BLaER1 treated with 17β-estradiol and CSF1 and Interleukin-3, amounts not matched to agents 10 nM and 100 nM (cell line): ENCODE data around the gene THEMIS.

Experiments
- H3K27ac ChIP-seq, 11 experiments: shearing (Covaris generic); formaldehyde crosslinking; 2 replicates each; pipeline ENCODE4 v1.8.1; 2022
- H3K27me3 ChIP-seq, 11 experiments: shearing (Covaris generic); formaldehyde crosslinking; 2 replicates each; pipeline ENCODE4 v1.8.1; 2022
- H3K36me3 ChIP-seq, 11 experiments: shearing (Covaris generic); formaldehyde crosslinking; 2 replicates each; pipeline ENCODE4 v1.8.1; 2022
- H3K4me1 ChIP-seq, 10 experiments: shearing (Covaris generic); formaldehyde crosslinking; 2 replicates each; pipeline ENCODE4 v1.8.1; 2022
- H3K4me2 ChIP-seq, 11 experiments: shearing (Covaris generic); formaldehyde crosslinking; 2 replicates each; pipeline ENCODE4 v1.8.1; 2022
- H3K4me3 ChIP-seq, 10 experiments: shearing (Covaris generic); formaldehyde crosslinking; 2 replicates each; pipeline ENCODE4 v1.8.1; 2022
- H3K9ac ChIP-seq, 11 experiments: shearing (Covaris generic); formaldehyde crosslinking; 2 replicates each; pipeline ENCODE4 v1.8.1; 2022
- H3K9me3 ChIP-seq, 11 experiments: shearing (Covaris generic); formaldehyde crosslinking; replicated peaks in 1 of 11; 2 replicates each; pipeline ENCODE4 v1.8.1; 2022
- H4K20me1 ChIP-seq, 11 experiments: shearing (Covaris generic); formaldehyde crosslinking; 2 replicates each; pipeline ENCODE4 v1.8.1; 2022
- Cebpa-rat ChIP-seq, 11 experiments: shearing (Covaris generic); IDR thresholded peaks; 2 replicates each; pipeline ENCODE4 v1.8.1; 2022

THEMIS gene

GRCh38 chr6:127857051-127857637 is 43.7 kb downstream of the THEMIS start:
- no peaks in the 10 kb centered on the region for H3K36me3 ChIP-seq
- no peaks in the 10 kb centered on the region for H3K27me3 ChIP-seq
- no peak overlapping the region for H3K27ac ChIP-seq
- TF ChIP-seq Cebpa-rat (IDR thresholded peaks at IDR 0.05): no peak
- no peak overlapping the region for H3K4me3 ChIP-seq
- peaks cover 0 to 5% (median 0%) of the 10 kb centered on the region in 10 experiments; a peak in 1 of 20 replicates for H3K4me1 ChIP-seq
- no peaks in the 10 kb centered on the region for H3K9me3 ChIP-seq
- H4K20me1 ChIP-seq: no peaks in the 10 kb centered on the region
- H3K4me2 ChIP-seq: peak overlapping the region in 1 of 11 experiments; percentile 24; a peak in 1 of 22 replicates
- H3K9ac ChIP-seq: no peak overlapping the region

- peaks cover 0 to 5% (median 0%) of the 10 kb centered on the region in 10 experiments; a peak in 1 of 20 replicates for H3K4me1 ChIP-seq
- H3K27me3 ChIP-seq: no peaks in the 10 kb centered on the region
- TF ChIP-seq Cebpa-rat (IDR thresholded peaks at IDR 0.05): no peak
- no peaks in the 10 kb centered on the region for H4K20me1 ChIP-seq
- H3K9me3 ChIP-seq: no peaks in the 10 kb centered on the region
- no peak overlapping the region for H3K4me3 ChIP-seq
- H3K9ac ChIP-seq: no peak overlapping the region
- no peak overlapping the region for H3K27ac ChIP-seq
- H3K36me3 ChIP-seq: no peaks in the 10 kb centered on the region
- H3K4me2 ChIP-seq: no peak overlapping the region
Observed at GRCh38 chr6:127855542-127856159, 45.2 kb downstream of the THEMIS start.

GRCh38 chr6:127854009-127854408 is 46.8 kb downstream of the THEMIS start:
- no peaks in the 10 kb centered on the region for H3K27me3 ChIP-seq
- H3K36me3 ChIP-seq: no peaks in the 10 kb centered on the region
- H3K4me3 ChIP-seq: no peak overlapping the region
- peaks cover 0 to 5% (median 0%) of the 10 kb centered on the region in 10 experiments; a peak in 1 of 20 replicates for H3K4me1 ChIP-seq
- no peak overlapping the region for H3K9ac ChIP-seq
- H4K20me1 ChIP-seq: no peaks in the 10 kb centered on the region
- H3K27ac ChIP-seq: no peak overlapping the region
- no peak overlapping the region for H3K4me2 ChIP-seq
- H3K9me3 ChIP-seq: no peaks in the 10 kb centered on the region
- TF ChIP-seq Cebpa-rat (IDR thresholded peaks at IDR 0.05): no peak

GRCh38 chr6:127851197-127851596 is 49.7 kb downstream of the THEMIS start:
- no peaks in the 10 kb centered on the region for H3K4me1 ChIP-seq
- no peaks in the 10 kb centered on the region for H3K36me3 ChIP-seq
- no peak overlapping the region for H3K27ac ChIP-seq
- H4K20me1 ChIP-seq: no peaks in the 10 kb centered on the region
- no peak for TF ChIP-seq Cebpa-rat (IDR thresholded peaks at IDR 0.05)
- no peak overlapping the region for H3K4me2 ChIP-seq
- no peak overlapping the region for H3K4me3 ChIP-seq
- H3K9ac ChIP-seq: no peak overlapping the region
- no peaks in the 10 kb centered on the region for H3K27me3 ChIP-seq
- no peaks in the 10 kb centered on the region for H3K9me3 ChIP-seq

GRCh38 chr6:127845242-127845641 is 55.6 kb downstream of the THEMIS start:
- H3K27ac ChIP-seq: no peak overlapping the region
- H3K27me3 ChIP-seq: no peaks in the 10 kb centered on the region
- H3K9ac ChIP-seq: no peak overlapping the region
- no peaks in the 10 kb centered on the region for H3K4me1 ChIP-seq
- H3K4me3 ChIP-seq: no peak overlapping the region
- no peaks in the 10 kb centered on the region for H3K36me3 ChIP-seq
- no peak for TF ChIP-seq Cebpa-rat (IDR thresholded peaks at IDR 0.05)
- no peaks in the 10 kb centered on the region for H3K9me3 ChIP-seq
- H3K4me2 ChIP-seq: no peak overlapping the region
- no peaks in the 10 kb centered on the region for H4K20me1 ChIP-seq

GRCh38 chr6:127844529-127844928 is 56.3 kb downstream of the THEMIS start:
- no peaks in the 10 kb centered on the region for H3K27me3 ChIP-seq
- H3K4me3 ChIP-seq: no peak overlapping the region
- H3K27ac ChIP-seq: no peak overlapping the region
- H3K9ac ChIP-seq: no peak overlapping the region
- H3K4me1 ChIP-seq: no peaks in the 10 kb centered on the region
- H4K20me1 ChIP-seq: no peaks in the 10 kb centered on the region
- H3K9me3 ChIP-seq: no peaks in the 10 kb centered on the region
- no peak for TF ChIP-seq Cebpa-rat (IDR thresholded peaks at IDR 0.05)
- no peak overlapping the region for H3K4me2 ChIP-seq
- H3K36me3 ChIP-seq: no peaks in the 10 kb centered on the region

GRCh38 chr6:127843582-127843981 is 57.3 kb downstream of the THEMIS start:
- H3K9me3 ChIP-seq: no peaks in the 10 kb centered on the region
- H3K4me2 ChIP-seq: no peak overlapping the region
- no peaks in the 10 kb centered on the region for H3K27me3 ChIP-seq
- no peak overlapping the region for H3K4me3 ChIP-seq
- no peak overlapping the region for H3K27ac ChIP-seq
- no peak for TF ChIP-seq Cebpa-rat (IDR thresholded peaks at IDR 0.05)
- H3K4me1 ChIP-seq: no peaks in the 10 kb centered on the region
- H4K20me1 ChIP-seq: no peaks in the 10 kb centered on the region
- no peaks in the 10 kb centered on the region for H3K36me3 ChIP-seq
- H3K9ac ChIP-seq: no peak overlapping the region

- TF ChIP-seq Cebpa-rat (IDR thresholded peaks at IDR 0.05): no peak
- Histone ChIP-seq H3K27ac (no peak overlapping the region), H4K20me1 (no peaks in the 10 kb centered on the region), H3K4me1 (no peaks in the 10 kb centered on the region), H3K9me3 (no peaks in the 10 kb centered on the region), H3K4me2 (no peak overlapping the region), H3K27me3 (no peaks in the 10 kb centered on the region), H3K36me3 (no peaks in the 10 kb centered on the region), H3K9ac (no peak overlapping the region), H3K4me3 (no peak overlapping the region)
Observed at GRCh38 chr6:127842562-127842961, 58.3 kb downstream of the THEMIS start.

- Histone ChIP-seq H3K4me2 (no peak overlapping the region), H3K4me1 (no peaks in the 10 kb centered on the region), H3K27me3 (no peaks in the 10 kb centered on the region), H3K4me3 (no peak overlapping the region), H3K36me3 (no peaks in the 10 kb centered on the region), H3K9me3 (no peaks in the 10 kb centered on the region), H4K20me1 (no peaks in the 10 kb centered on the region), H3K9ac (no peak overlapping the region), H3K27ac (no peak overlapping the region)
- no peak for TF ChIP-seq Cebpa-rat (IDR thresholded peaks at IDR 0.05)
Observed at GRCh38 chr6:127841811-127842210, 59.0 kb downstream of the THEMIS start.

GRCh38 chr6:127834136-127834535 is 66.7 kb downstream of the THEMIS start:
- Histone ChIP-seq H3K4me3 (no peak overlapping the region), H4K20me1 (no peaks in the 10 kb centered on the region), H3K27me3 (no peaks in the 10 kb centered on the region), H3K27ac (no peak overlapping the region), H3K4me2 (no peak overlapping the region), H3K9ac (no peak overlapping the region), H3K4me1 (no peaks in the 10 kb centered on the region), H3K9me3 (no peaks in the 10 kb centered on the region), H3K36me3 (no peaks in the 10 kb centered on the region)
- no peak for TF ChIP-seq Cebpa-rat (IDR thresholded peaks at IDR 0.05)
